ENCODE measurements around the gene SLC6A6. TPM values are rescaled to one million over a fixed set of nuclear protein-coding genes. Genes with fewer than 3 reads are reported as not detected.

Gene SLC6A6
- total and polyA plus RNA-seq, 2 experiments from 2014 or later: 27.5 to 150 TPM

DNA sequence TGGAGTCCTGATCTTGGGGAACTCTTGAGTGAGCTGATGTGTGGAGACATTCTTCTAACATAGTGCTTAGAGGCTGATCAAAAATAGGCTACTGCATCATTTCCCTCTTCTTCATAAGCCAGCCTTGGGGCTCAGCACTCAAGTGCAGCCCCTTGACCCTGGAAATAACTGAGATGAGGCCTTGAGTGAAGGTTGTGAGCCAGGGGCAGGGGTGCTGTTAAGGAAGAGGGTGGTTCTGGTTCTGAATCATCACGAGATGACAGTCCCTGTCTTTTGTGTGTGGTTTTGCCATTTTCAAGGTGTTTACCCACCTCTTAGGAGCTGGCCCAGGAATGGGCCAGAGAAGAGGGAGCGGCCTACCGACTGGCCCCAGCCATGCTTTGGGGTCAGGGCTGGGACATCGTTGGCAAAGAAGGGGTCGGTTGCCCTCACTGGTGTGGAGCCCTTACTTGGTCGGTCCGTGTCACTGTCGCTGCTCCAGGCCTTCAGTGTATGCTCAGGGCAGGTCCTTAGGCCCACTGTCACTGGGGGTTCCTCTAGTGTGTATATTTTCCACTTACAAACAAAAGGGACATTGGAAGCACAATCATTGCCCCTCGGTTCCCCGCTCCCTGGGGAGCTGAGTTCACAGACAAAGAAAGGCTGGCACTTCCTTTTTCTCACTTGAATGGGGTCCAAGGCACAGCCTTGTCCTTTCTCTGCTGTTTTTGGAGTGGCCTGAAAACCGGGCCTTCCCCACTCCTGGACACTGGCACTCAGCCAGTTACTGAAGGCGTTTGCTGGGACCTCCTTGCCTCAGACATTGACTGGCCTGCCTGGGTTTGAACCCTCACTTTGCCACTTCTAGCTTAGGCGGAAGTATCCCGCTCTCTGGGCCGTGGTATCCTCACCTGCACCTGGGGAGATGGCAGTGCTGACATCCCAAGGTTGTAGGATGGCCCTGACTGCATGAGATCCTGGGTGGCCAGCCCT is 46.6 kb downstream of the SLC6A6 start:
- Histone ChIP-seq H3F3A (replicated peaks; ENCODE audit: low read depth) (no peaks in the 10 kb centered on the region), H3K27me3 (ENCODE audit: insufficient read depth) (no peaks in the 10 kb centered on the region), H3K4me1 (ENCODE audit: insufficient read depth) (no peaks in the 10 kb centered on the region), H4K20me1 (replicated peaks; ENCODE audit: insufficient read depth) (peaks cover 16% of the 10 kb centered on the region; the same call in 1 of the 2 replicates), H3K36me3 (ENCODE audit: insufficient read depth) (peaks cover 52% of the 10 kb centered on the region), H3K4me3 (no peak overlapping the region), H2AFZ (no peak overlapping the region), H3K4me2 (no peak overlapping the region), H3K9me2 (ENCODE audit: insufficient read depth) (no peaks in the 10 kb centered on the region), H3K27ac (ENCODE audit: low read depth) (no peak overlapping the region), H3K79me2 (replicated peaks; ENCODE audit: insufficient read depth) (no peaks in the 10 kb centered on the region; the same call in 1 of the 2 replicates)
- H3K4me3 Mint-ChIP-seq: no peak overlapping the region
- H3K27me3 Mint-ChIP-seq (ENCODE audit: insufficient read depth, low read depth, poor library complexity): peaks cover 15% of the 10 kb centered on the region
- no peaks in the 10 kb centered on the region for H3K9me3 Mint-ChIP-seq
- ATAC-seq (no peak), DNase-seq (ENCODE audit: low spot score) (no peak)
- H3K27ac Mint-ChIP-seq: no peak overlapping the region; the same call in 1 of the 2 replicates
- peaks cover 87% of the 10 kb centered on the region for H3K36me3 Mint-ChIP-seq (ENCODE audit: low read depth)
- no peaks in the 10 kb centered on the region for H3K4me1 Mint-ChIP-seq
- TF ChIP-seq EZH2 (IDR thresholded peaks at IDR 0.05; ENCODE audit: low read depth, unreplicated experiment): no peak

DNA sequence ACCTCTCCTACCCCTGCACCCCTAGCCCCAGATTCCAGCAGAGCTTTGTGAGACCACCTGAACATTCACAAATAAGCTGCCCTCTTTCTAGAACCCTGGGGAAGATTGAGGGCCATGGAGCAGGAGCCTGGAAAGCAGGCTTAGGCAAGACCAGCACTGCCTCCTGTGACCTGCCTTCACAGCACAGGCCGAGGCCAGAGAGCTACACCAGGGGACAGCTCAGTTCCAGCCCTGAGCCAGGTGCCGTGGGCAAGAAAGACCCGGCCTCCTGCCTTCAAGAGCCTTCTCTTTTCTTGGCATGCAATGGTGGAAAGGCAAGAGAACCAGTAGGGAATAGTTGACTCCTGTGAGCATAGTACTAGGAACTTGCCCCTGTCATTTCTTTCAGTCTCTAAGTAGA is 48.1 kb downstream of the SLC6A6 start:
- DNase-seq (ENCODE audit: low spot score) (no peak), ATAC-seq (no peak)
- Histone ChIP-seq H3K4me3 (no peak overlapping the region), H3K79me2 (replicated peaks; ENCODE audit: insufficient read depth) (no peaks in the 10 kb centered on the region), H3K27ac (ENCODE audit: low read depth) (no peak overlapping the region), H3K9me2 (ENCODE audit: insufficient read depth) (no peaks in the 10 kb centered on the region), H3K36me3 (ENCODE audit: insufficient read depth) (peaks cover 61% of the 10 kb centered on the region), H3F3A (replicated peaks; ENCODE audit: low read depth) (no peaks in the 10 kb centered on the region), H2AFZ (no peak overlapping the region), H3K27me3 (ENCODE audit: insufficient read depth) (no peaks in the 10 kb centered on the region), H4K20me1 (replicated peaks; ENCODE audit: insufficient read depth) (peaks cover 14% of the 10 kb centered on the region; the same call in 1 of the 2 replicates), H3K4me2 (no peak overlapping the region), H3K4me1 (ENCODE audit: insufficient read depth) (no peaks in the 10 kb centered on the region)
- H3K4me1 Mint-ChIP-seq: no peaks in the 10 kb centered on the region
- no peak overlapping the region for H3K4me3 Mint-ChIP-seq
- H3K27ac Mint-ChIP-seq: no peak overlapping the region
- H3K27me3 Mint-ChIP-seq (ENCODE audit: insufficient read depth, low read depth, poor library complexity): peaks cover 16% of the 10 kb centered on the region
- TF ChIP-seq POLR2AphosphoS5 (IDR thresholded peaks at IDR 0.05; ENCODE audit: low read depth): no peak
- H3K9me3 Mint-ChIP-seq: no peaks in the 10 kb centered on the region
- H3K36me3 Mint-ChIP-seq (ENCODE audit: low read depth): peaks cover 82% of the 10 kb centered on the region

DNA sequence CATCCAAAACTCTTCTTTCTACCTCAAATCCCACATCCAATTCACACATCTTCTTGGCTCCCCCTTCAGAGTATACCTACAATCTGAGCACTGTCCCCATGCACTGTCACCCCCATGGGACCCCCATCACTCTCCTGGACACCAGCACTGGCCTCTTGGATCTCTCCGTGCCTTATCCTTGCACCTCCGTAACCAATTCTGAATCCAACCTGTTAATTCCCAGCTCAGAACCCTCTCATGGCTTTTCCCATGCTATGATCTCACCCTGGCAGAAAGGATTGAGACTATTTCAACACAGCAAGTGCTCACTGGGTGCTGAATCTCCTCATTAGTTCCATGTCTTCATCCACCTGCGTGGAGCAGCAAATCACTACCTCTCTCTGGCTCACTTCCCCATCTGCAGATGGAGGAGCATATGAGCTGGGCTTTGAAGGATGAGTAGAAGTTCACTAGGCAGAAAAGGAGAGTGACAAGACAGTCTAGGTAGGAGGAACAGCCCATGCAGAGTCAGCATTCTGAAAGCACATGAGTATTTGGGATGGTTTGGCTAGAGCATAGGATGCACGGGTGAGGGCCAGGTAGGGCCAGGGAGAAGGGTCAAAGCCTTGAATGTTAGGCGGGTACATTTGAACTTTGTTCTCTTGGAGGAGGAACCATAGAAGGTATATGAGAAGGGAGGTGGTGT is 48.7 kb downstream of the SLC6A6 start:
- Mint-ChIP-seq H3K27me3 (ENCODE audit: insufficient read depth, low read depth, poor library complexity) (peaks cover 16% of the 10 kb centered on the region), H3K36me3 (ENCODE audit: low read depth) (peaks cover 77% of the 10 kb centered on the region), H3K27ac (no peak overlapping the region), H3K4me3 (no peak overlapping the region), H3K9me3 (no peaks in the 10 kb centered on the region), H3K4me1 (no peaks in the 10 kb centered on the region)
- Histone ChIP-seq H3K4me1 (ENCODE audit: insufficient read depth) (no peaks in the 10 kb centered on the region), H3F3A (replicated peaks; ENCODE audit: low read depth) (no peaks in the 10 kb centered on the region), H2AFZ (no peak overlapping the region), H3K36me3 (ENCODE audit: insufficient read depth) (peaks cover 63% of the 10 kb centered on the region), H3K9me2 (ENCODE audit: insufficient read depth) (no peaks in the 10 kb centered on the region), H3K27ac (ENCODE audit: low read depth) (0 out of 2 replicates have a peak overlapping the region, but pooled peaks have one; percentile 19), H3K4me2 (no peak overlapping the region), H4K20me1 (replicated peaks; ENCODE audit: insufficient read depth) (peaks cover 14% of the 10 kb centered on the region; the same call in 1 of the 2 replicates), H3K79me2 (replicated peaks; ENCODE audit: insufficient read depth) (no peaks in the 10 kb centered on the region), H3K27me3 (ENCODE audit: insufficient read depth) (no peaks in the 10 kb centered on the region), H3K4me3 (no peak overlapping the region)
- DNase-seq (ENCODE audit: low spot score) (no peak), ATAC-seq (no peak)
- TF ChIP-seq, protein P1, sequence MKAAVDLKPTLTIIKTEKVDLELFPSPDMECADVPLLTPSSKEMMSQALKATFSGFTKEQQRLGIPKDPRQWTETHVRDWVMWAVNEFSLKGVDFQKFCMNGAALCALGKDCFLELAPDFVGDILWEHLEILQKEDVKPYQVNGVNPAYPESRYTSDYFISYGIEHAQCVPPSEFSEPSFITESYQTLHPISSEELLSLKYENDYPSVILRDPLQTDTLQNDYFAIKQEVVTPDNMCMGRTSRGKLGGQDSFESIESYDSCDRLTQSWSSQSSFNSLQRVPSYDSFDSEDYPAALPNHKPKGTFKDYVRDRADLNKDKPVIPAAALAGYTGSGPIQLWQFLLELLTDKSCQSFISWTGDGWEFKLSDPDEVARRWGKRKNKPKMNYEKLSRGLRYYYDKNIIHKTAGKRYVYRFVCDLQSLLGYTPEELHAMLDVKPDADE (IDR thresholded peaks at IDR 0.05): no peak
- TF ChIP-seq NANOG (IDR thresholded peaks at IDR 0.05; ENCODE audit: borderline replicate concordance) (no peak), CREB1 (CRISPR knock-in tag; IDR thresholded peaks at IDR 0.05; ENCODE audit: low read depth) (no peak), EZH2phosphoT487 (IDR thresholded peaks at IDR 0.05; ENCODE audit: unreplicated experiment) (no peak), STAT1 (IDR thresholded peaks at IDR 0.05; ENCODE audit: unreplicated experiment) (no peak), JUNB (IDR thresholded peaks at IDR 0.05; ENCODE audit: unreplicated experiment) (no peak), EZH2 (IDR thresholded peaks at IDR 0.05; ENCODE audit: low read depth, unreplicated experiment) (no peak)
- TF ChIP-seq, protein P2, sequence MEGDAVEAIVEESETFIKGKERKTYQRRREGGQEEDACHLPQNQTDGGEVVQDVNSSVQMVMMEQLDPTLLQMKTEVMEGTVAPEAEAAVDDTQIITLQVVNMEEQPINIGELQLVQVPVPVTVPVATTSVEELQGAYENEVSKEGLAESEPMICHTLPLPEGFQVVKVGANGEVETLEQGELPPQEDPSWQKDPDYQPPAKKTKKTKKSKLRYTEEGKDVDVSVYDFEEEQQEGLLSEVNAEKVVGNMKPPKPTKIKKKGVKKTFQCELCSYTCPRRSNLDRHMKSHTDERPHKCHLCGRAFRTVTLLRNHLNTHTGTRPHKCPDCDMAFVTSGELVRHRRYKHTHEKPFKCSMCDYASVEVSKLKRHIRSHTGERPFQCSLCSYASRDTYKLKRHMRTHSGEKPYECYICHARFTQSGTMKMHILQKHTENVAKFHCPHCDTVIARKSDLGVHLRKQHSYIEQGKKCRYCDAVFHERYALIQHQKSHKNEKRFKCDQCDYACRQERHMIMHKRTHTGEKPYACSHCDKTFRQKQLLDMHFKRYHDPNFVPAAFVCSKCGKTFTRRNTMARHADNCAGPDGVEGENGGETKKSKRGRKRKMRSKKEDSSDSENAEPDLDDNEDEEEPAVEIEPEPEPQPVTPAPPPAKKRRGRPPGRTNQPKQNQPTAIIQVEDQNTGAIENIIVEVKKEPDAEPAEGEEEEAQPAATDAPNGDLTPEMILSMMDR (conservative IDR thresholded peaks at IDR 0.05; ENCODE audit: low read depth in 2 of 2): no peak
- TF ChIP-seq, protein P3, sequence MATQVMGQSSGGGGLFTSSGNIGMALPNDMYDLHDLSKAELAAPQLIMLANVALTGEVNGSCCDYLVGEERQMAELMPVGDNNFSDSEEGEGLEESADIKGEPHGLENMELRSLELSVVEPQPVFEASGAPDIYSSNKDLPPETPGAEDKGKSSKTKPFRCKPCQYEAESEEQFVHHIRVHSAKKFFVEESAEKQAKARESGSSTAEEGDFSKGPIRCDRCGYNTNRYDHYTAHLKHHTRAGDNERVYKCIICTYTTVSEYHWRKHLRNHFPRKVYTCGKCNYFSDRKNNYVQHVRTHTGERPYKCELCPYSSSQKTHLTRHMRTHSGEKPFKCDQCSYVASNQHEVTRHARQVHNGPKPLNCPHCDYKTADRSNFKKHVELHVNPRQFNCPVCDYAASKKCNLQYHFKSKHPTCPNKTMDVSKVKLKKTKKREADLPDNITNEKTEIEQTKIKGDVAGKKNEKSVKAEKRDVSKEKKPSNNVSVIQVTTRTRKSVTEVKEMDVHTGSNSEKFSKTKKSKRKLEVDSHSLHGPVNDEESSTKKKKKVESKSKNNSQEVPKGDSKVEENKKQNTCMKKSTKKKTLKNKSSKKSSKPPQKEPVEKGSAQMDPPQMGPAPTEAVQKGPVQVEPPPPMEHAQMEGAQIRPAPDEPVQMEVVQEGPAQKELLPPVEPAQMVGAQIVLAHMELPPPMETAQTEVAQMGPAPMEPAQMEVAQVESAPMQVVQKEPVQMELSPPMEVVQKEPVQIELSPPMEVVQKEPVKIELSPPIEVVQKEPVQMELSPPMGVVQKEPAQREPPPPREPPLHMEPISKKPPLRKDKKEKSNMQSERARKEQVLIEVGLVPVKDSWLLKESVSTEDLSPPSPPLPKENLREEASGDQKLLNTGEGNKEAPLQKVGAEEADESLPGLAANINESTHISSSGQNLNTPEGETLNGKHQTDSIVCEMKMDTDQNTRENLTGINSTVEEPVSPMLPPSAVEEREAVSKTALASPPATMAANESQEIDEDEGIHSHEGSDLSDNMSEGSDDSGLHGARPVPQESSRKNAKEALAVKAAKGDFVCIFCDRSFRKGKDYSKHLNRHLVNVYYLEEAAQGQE (IDR thresholded peaks at IDR 0.05; ENCODE audit: unreplicated experiment): no peak

All from GM23338 (cell line).